BJ (cell line): ENCODE data around the gene HMCN1. TPM values are rescaled to one million over a fixed set of nuclear protein-coding genes. Genes with fewer than 3 reads are reported as not detected.
A peak's percentile ranks its signal among the peaks of the same experiment; 100 is the strongest.

Source experiments
- CTCF ChIA-PET: fragments of 350-600 bp; formaldehyde crosslinking; extraction: SDS; loops from one replicate; lab custom pipeline; 2021; ENCODE audit warnings: antibody characterized with exemption, inconsistent platforms; lab: Yijun Ruan, JAX
- POLR2A ChIA-PET: fragments of 300-600 bp; sonication (Branson Sonifier 250); formaldehyde crosslinking; extraction: SDS; loops from one replicate; lab custom pipeline; 2021; ENCODE audit warnings: antibody characterized with exemption; lab: Charles Lee
- DNase-seq: peaks from one replicate; pipeline ENCODE4 v3.0.0-alpha.2; 2011; ENCODE audit warnings: low read depth
- H3K27me3 ChIP-seq: 2 replicates; pipeline ENCODE4 v1.6.0; 2011; ENCODE audit warnings: low read length; ENCODE audit not compliant: control insufficient read depth, insufficient read depth
- H3K36me3 ChIP-seq: 2 replicates; pipeline ENCODE4 v1.5.1; 2011; ENCODE audit warnings: low read length; ENCODE audit not compliant: control insufficient read depth, insufficient read depth
- H3K4me3 ChIP-seq: 2 replicates; pipeline ENCODE4 v1.5.1; 2011; ENCODE audit warnings: low read depth, mild to moderate bottlenecking, control low read depth, low read length
- polyA plus RNA-seq: library from polyadenylated mRNA; depleted of rRNA; stranded (reverse); fragments of >200 nt; gene quantifications from 2 replicates; pipeline ENCODE4 v1.2.3, GENCODE V29; 2011
- TF ChIP-seq, protein P1 (sequence below): IDR thresholded peaks from 2 replicates; pipeline ENCODE4 v1.5.1; 2011; ENCODE audit warnings: low read depth, mild to moderate bottlenecking, control low read depth, inconsistent platforms, low read length, moderate library complexity; ENCODE audit not compliant: insufficient read depth

Gene HMCN1
- polyA plus RNA-seq, 1 experiment: 13.3 TPM

DNA sequence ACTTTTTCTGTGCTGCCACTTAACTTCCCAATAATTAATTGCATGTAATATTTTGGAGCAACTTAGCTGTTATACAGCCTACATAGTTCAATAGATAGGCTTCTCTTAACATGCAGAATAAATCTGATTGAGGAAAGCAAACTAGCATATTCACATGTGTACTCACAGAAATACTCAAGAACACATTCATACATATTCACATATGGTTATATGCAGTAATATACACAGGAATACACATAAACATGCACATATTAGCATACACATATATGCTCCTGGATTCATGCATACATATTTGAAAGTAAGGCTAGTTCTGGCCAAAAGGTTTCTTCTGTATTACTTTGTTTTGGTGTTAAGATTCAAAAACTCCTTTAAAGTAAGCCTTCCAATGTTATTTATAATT lies 73.1 kb downstream of the HMCN1 start:
- no peak for DNase-seq
- no peaks in the 10 kb centered on the region for H3K27me3 ChIP-seq
- ChIA-PET CTCF (interaction anchor here (1.0 kb wide), 2 partner anchors 18 to 153 kb away, joined by 3 to 4 read pairs; no protein-coding TSS in a partner anchor), POLR2A (no interaction called here)
- H3K4me3 ChIP-seq: no peak overlapping the region
- H3K36me3 ChIP-seq: no peaks in the 10 kb centered on the region
- TF ChIP-seq, protein P1, sequence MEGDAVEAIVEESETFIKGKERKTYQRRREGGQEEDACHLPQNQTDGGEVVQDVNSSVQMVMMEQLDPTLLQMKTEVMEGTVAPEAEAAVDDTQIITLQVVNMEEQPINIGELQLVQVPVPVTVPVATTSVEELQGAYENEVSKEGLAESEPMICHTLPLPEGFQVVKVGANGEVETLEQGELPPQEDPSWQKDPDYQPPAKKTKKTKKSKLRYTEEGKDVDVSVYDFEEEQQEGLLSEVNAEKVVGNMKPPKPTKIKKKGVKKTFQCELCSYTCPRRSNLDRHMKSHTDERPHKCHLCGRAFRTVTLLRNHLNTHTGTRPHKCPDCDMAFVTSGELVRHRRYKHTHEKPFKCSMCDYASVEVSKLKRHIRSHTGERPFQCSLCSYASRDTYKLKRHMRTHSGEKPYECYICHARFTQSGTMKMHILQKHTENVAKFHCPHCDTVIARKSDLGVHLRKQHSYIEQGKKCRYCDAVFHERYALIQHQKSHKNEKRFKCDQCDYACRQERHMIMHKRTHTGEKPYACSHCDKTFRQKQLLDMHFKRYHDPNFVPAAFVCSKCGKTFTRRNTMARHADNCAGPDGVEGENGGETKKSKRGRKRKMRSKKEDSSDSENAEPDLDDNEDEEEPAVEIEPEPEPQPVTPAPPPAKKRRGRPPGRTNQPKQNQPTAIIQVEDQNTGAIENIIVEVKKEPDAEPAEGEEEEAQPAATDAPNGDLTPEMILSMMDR: no peak

- TF ChIP-seq, protein P1: no peak
- no peak for DNase-seq
- POLR2A ChIA-PET: no interaction called here
These were observed 74.4 kb downstream of the HMCN1 start for GRCh38 chr1:185808631-185809030.

DNA sequence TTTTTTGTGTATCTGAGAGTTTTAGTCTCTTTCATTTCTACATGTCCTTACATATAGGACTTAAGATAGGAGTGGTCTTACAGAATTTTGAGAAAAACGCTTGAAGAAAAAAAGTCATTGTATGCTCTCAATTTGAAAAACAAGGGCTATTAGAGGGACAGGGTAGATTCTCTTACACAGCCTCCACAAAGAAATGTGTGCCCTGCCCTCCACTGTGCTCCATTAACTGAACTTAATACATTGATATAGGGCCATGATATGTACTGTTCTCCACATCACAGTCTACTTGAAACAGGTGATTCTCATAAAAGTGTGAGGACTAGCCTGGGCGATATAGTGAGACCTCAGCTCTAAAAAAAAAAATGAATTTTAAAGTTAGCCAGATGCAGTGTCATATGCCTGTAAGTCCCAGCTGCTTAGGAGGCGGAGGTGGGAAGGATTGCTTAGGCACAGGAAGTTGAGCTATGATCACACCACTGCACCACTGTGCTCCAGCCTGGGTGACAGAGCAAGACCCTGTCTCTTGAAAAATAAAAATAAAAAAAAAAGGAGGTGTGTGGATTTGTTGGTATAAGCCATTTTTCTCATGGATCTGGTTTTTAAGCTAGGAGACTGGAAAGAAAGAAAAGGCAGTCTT lies 77.0 kb downstream of the HMCN1 start:
- ChIA-PET POLR2A (interaction anchor here (0.6 kb wide), 1 partner anchor 32 kb away, joined by 3 read pairs; no protein-coding TSS in a partner anchor), CTCF (interaction anchor here (0.7 to 4.9 kb wide), 8 partner anchors 20 to 403 kb away, joined by 3 to 24 read pairs (median 4); no protein-coding TSS in a partner anchor)
- DNase-seq: no peak
- H3K36me3 ChIP-seq: no peaks in the 10 kb centered on the region
- TF ChIP-seq, protein P1: no peak
- no peak overlapping the region for H3K4me3 ChIP-seq
- H3K27me3 ChIP-seq: no peaks in the 10 kb centered on the region

More at GRCh38 chr1:185808631-185809030, 74.4 kb downstream of the HMCN1 start:
- Histone ChIP-seq H3K27me3 (no peaks in the 10 kb centered on the region), H3K36me3 (no peaks in the 10 kb centered on the region), H3K4me3 (no peak overlapping the region)
- CTCF ChIA-PET: interaction anchor here (0.8 kb wide), 1 partner anchor 132 kb away, joined by 3 read pairs; no protein-coding TSS in a partner anchor

- no peak for DNase-seq
- CTCF ChIA-PET: interaction anchor here (0.5 to 4.9 kb wide), 5 partner anchors 9 to 401 kb away, joined by 3 to 24 read pairs (median 4); no protein-coding TSS in a partner anchor
- TF ChIP-seq, protein P1: no peak
- Histone ChIP-seq H3K27me3 (no peaks in the 10 kb centered on the region), H3K36me3 (no peaks in the 10 kb centered on the region), H3K4me3 (no peak overlapping the region)
- POLR2A ChIA-PET: no interaction called here
These were observed 78.7 kb downstream of the HMCN1 start for GRCh38 chr1:185812934-185813333.

DNA sequence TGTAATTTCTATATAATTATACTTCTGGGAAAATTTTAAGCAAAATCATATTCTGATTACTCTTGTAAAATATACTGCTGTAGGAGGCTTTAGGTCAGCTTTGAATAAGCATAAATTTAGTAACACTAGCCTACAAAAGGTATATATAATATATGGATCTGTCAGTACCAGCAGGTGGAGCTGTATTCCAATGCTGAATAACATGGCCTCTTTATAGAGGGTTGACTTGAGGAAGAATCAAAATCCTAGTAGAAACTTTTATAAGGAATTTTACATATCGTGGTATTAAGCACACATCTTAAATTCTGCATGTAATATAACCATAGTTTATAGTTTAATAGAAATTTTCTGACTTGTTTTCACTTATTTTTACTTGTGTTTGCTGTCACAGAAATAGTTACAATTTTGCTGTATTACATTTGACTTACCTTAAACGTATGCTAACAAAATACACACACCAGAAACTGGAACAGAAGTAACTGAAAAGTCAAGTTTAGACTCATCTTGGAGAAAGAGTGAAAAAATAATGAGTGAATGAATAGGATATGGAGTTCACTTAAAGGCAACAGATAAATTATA lies 79.3 kb downstream of the HMCN1 start:
- TF ChIP-seq, protein P1: peak; percentile 69
- Histone ChIP-seq H3K36me3 (no peaks in the 10 kb centered on the region), H3K27me3 (no peaks in the 10 kb centered on the region), H3K4me3 (no peak overlapping the region)
- ChIA-PET POLR2A (no interaction called here), CTCF (interaction anchor here (0.5 to 4.9 kb wide), 6 partner anchors 8 to 400 kb away, joined by 3 to 24 read pairs (median 4); no protein-coding TSS in a partner anchor)
- DNase-seq: no peak
